OCI-LY3 (cell line): ENCODE data around the gene OR4F6.

Experiments used
- H2AFZ ChIP-seq: fragments of 200-600, 300-600 bp; shearing (Covaris generic); 2 replicates; pipeline ENCODE4 v1.6.0; 2014; ENCODE audit warnings: antibody characterized with exemption, low read depth, low read length
- H3K27ac ChIP-seq: fragments of 200-600, 300-600 bp; sonication (generic); 2 replicates; pipeline ENCODE4 v1.5.1; 2014; ENCODE audit warnings: mild to moderate bottlenecking, low read length, moderate library complexity, mixed read lengths
- H3K27me3 ChIP-seq: fragments of 200-600, 300-600 bp; sonication (generic); 2 replicates; pipeline ENCODE4 v1.6.1; 2014; ENCODE audit warnings: low read depth, low read length, mixed read lengths
- H3K36me3 ChIP-seq: fragments of 200-600, 300-600 bp; sonication (generic); replicated peaks from 2 replicates; pipeline ENCODE3; 2014; ENCODE audit warnings: low read depth, low read length, mixed read lengths
- H3K4me1 ChIP-seq: fragments of 300-600, 200-600 bp; sonication (generic); 2 replicates; pipeline ENCODE4 v1.6.1; 2014; ENCODE audit warnings: low read length, mixed read lengths
- H3K4me2 ChIP-seq: fragments of 200-600, 300-600 bp; sonication (generic); 2 replicates; pipeline ENCODE4 v1.6.1; 2014; ENCODE audit warnings: low read length, mixed read lengths
- H3K4me3 ChIP-seq: fragments of 300-600, 200-600 bp; sonication (generic); 2 replicates; pipeline ENCODE4 v1.5.1; 2014; ENCODE audit warnings: antibody characterized with exemption, mild to moderate bottlenecking, low read length, moderate library complexity
- H3K79me2 ChIP-seq: fragments of 300-600, 200-600 bp; shearing (Covaris generic); 2 replicates; pipeline ENCODE4 v1.6.1; 2014; ENCODE audit warnings: mild to moderate bottlenecking, low read length, mixed read lengths
- H3K9ac ChIP-seq: fragments of 300-600, 200-600 bp; shearing (Covaris generic); 2 replicates; pipeline ENCODE4 v1.6.0; 2014; ENCODE audit warnings: mild to moderate bottlenecking, low read length, moderate library complexity
- H3K9me3 ChIP-seq: fragments of 200-600, 300-600 bp; shearing (Covaris generic); 2 replicates; pipeline ENCODE4 v1.6.1; 2014; ENCODE audit warnings: low read length, mixed read lengths; ENCODE audit not compliant: insufficient read depth
- H4K20me1 ChIP-seq: fragments of 200-600, 300-600 bp; sonication (generic); 2 replicates; pipeline ENCODE4 v1.6.1; 2016; ENCODE audit warnings: low read length, mixed read lengths; ENCODE audit not compliant: insufficient read depth
- CTCF ChIP-seq: fragments of 200-600, 300-600 bp; sonication (generic); IDR thresholded peaks from 2 replicates; pipeline ENCODE4 v1.5.1; 2014; ENCODE audit warnings: antibody characterized with exemption, low read length, low read depth
- EZH2phosphoT487 ChIP-seq: fragments of 200-600 bp; shearing (Covaris generic); IDR thresholded peaks from 2 replicates; pipeline ENCODE4 v1.6.1; 2018; ENCODE audit warnings: antibody characterized with exemption, mixed run types, low read depth

Gene OR4F6

GRCh38 chr15:101804941-101805340 is 1.6 kb downstream of the OR4F6 start:
- H3K79me2 ChIP-seq: no peaks in the 10 kb centered on the region
- H3K4me3 ChIP-seq: no peak overlapping the region
- TF ChIP-seq CTCF (no peak), EZH2phosphoT487 (no peak)
- no peaks in the 10 kb centered on the region for H3K9me3 ChIP-seq
- H3K36me3 ChIP-seq: no peaks in the 10 kb centered on the region
- no peak overlapping the region for H3K4me2 ChIP-seq
- no peak overlapping the region for H2AFZ ChIP-seq
- H3K9ac ChIP-seq: no peak overlapping the region
- H3K27me3 ChIP-seq: peaks cover 12% of the 10 kb centered on the region; the same call in 1 of the 2 replicates
- no peaks in the 10 kb centered on the region for H3K4me1 ChIP-seq
- H3K27ac ChIP-seq: no peak overlapping the region
- no peaks in the 10 kb centered on the region for H4K20me1 ChIP-seq

- Histone ChIP-seq H3K27me3 (peaks cover 12% of the 10 kb centered on the region; the same call in 1 of the 2 replicates), H3K36me3 (no peaks in the 10 kb centered on the region), H2AFZ (no peak overlapping the region), H3K4me1 (no peaks in the 10 kb centered on the region), H3K27ac (no peak overlapping the region), H4K20me1 (no peaks in the 10 kb centered on the region), H3K4me3 (no peak overlapping the region), H3K9me3 (no peaks in the 10 kb centered on the region), H3K9ac (no peak overlapping the region), H3K4me2 (no peak overlapping the region), H3K79me2 (no peaks in the 10 kb centered on the region)
- no peak for TF ChIP-seq EZH2phosphoT487
- TF ChIP-seq CTCF: no peak
These were observed 2.5 kb downstream of the OR4F6 start for GRCh38 chr15:101805605-101806345.

- Histone ChIP-seq H3K27me3 (peaks cover 8% of the 10 kb centered on the region; the same call in 1 of the 2 replicates), H3K9me3 (no peaks in the 10 kb centered on the region), H3K4me1 (no peaks in the 10 kb centered on the region), H3K9ac (no peak overlapping the region), H3K36me3 (no peaks in the 10 kb centered on the region), H3K79me2 (no peaks in the 10 kb centered on the region), H3K4me3 (no peak overlapping the region), H4K20me1 (no peaks in the 10 kb centered on the region), H3K27ac (no peak overlapping the region), H2AFZ (no peak overlapping the region), H3K4me2 (no peak overlapping the region)
- TF ChIP-seq CTCF (no peak), EZH2phosphoT487 (no peak)
These were observed 4.1 kb downstream of the OR4F6 start for GRCh38 chr15:101807345-101807945.

GRCh38 chr15:101808201-101808600 is 4.9 kb downstream of the OR4F6 start:
- H3K4me2 ChIP-seq: no peak overlapping the region
- no peak overlapping the region for H3K27ac ChIP-seq
- no peaks in the 10 kb centered on the region for H3K79me2 ChIP-seq
- no peaks in the 10 kb centered on the region for H4K20me1 ChIP-seq
- no peaks in the 10 kb centered on the region for H3K9me3 ChIP-seq
- H3K4me1 ChIP-seq: no peaks in the 10 kb centered on the region
- H3K36me3 ChIP-seq: no peaks in the 10 kb centered on the region
- peaks cover 8% of the 10 kb centered on the region; the same call in 1 of the 2 replicates for H3K27me3 ChIP-seq
- no peak overlapping the region for H2AFZ ChIP-seq
- no peak overlapping the region for H3K4me3 ChIP-seq
- TF ChIP-seq CTCF: no peak
- no peak for TF ChIP-seq EZH2phosphoT487
- no peak overlapping the region for H3K9ac ChIP-seq
